HS-27A (cell line): ENCODE data around the gene COL18A1.

ENCODE experiments used
- DNase-seq: peaks from one replicate; pipeline ENCODE4 v3.0.0-alpha.2; 2012; ENCODE audit warnings: low read depth, missing footprints

Gene COL18A1

GRCh38 chr21:45536301-45537081 is 131.5 kb downstream of the COL18A1 start:
- no peak for DNase-seq

GRCh38 chr21:45537111-45537745 is 132.3 kb downstream of the COL18A1 start:
- DNase-seq, result no peak

- DNase-seq, result no peak
Observed at GRCh38 chr21:45537746-45538291, 132.9 kb downstream of the COL18A1 start.

GRCh38 chr21:45538381-45539045 is 133.5 kb downstream of the COL18A1 start:
- DNase-seq, result no peak

DNA sequence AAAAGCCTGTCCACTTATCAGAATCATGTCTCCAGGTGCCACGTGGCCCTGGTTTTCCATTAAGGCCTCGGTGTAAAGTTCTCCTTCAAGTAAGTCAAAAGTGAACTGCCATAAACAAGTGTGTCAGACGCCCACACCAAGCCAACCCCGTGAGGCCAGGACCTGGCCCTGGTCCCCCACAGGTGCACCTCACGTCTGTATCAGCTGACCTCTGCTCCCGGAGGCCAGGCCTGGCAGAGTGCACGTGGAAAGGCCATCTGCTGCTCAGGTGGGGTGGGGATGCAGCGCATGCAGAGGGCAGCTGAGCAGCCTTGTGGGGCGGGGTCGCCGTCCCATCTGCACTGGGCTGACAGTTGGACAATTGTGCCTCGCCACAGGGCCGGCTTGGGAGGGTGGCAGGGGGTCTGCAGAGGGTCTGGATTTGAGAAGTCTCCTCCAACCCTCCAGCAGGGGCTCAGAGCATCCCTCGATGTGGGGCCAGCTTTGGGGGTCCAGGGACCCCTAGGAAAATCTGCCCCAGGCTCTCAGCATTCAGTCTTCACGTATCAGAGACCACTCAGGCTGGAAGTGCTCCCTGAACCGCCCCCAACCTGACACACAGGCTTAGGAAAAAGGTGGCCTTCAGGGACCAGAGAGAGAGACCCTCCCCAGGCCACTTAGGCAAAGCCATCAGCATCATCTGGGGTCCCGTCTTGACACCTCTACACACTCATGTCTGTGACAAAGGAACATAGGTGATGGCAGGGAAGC is 134.3 kb downstream of the COL18A1 start:
- no peak for DNase-seq

DNA sequence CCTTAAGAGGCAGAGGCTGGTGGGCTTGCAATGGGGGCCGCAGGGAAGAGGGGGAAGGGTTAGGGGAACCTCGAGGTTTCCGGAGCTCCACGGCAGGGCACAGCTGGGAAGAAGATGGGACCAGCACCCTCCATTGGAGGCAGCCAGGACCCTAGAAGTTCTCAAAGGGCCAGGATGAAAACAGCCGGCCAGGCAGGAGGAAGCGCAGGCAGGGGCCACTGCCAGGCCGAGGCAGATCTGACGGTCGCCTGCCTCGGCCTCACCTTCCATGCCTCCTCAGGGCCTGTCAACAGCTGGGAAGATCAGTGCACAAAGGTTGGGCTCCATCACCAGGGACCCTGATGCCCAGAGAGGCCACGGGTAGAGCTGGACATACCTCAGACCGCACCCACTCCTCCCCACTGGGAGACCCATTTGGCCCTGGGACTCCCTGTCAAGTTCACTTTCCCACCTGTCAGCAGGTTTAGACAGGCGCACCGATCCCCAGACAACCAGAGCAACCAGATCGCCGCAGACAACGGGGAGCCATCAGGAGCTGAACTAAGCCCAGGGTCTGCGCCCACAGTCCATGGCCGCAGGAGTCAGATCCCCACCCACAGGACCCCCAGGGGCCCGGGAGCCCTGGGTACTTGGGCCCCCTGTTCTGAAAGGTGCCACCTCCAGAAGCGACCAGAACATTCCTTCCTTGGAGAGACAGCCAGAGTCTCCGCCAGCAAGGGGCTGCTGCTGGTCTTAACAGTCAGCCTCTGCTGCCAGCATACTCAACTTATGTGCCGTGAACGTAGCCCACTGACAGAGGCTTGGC is 135.0 kb downstream of the COL18A1 start:
- no peak for DNase-seq

- DNase-seq, result no peak
Observed at GRCh38 chr21:45540601-45540970, 135.6 kb downstream of the COL18A1 start.

DNA sequence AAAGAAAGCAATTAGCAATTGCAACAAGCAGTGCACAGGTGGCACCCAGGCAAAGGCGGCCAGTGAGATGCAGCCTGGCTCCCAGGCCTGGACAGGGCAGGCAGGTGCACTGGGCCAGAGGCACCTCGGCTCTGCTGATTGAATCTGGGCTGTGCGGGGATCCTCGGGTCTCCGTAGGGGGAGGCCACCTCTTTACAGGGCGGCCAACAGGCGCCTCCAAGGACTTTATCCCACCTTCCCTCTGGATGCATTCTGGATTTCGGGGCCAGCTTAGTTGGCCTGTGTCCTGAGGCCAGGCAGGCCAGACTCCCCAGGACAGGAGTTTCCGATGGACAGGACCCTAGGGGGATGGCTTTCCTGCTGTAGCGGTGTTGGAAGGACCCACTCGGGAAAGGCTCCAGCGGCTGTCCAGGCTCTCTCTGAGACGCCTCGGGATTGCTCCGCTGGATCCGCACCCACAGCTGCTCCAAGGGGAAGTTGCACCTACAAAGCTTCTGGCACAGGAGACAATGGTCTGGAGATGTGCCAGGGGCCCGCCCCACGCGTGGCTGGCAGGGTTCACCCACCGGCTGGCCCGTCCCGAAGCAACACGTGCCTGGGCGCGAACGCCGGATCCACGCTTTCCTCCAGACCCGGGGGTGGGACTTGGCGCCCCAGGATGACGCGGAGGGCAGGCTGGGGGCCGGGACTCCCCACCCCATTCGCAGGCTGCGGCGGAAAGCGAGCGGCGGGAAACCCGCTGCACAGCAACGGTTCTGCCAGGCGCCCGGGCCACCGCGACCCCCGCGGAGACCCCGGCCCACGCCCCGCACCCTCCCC is 136.5 kb downstream of the COL18A1 start:
- DNase-seq, result no peak

DNA sequence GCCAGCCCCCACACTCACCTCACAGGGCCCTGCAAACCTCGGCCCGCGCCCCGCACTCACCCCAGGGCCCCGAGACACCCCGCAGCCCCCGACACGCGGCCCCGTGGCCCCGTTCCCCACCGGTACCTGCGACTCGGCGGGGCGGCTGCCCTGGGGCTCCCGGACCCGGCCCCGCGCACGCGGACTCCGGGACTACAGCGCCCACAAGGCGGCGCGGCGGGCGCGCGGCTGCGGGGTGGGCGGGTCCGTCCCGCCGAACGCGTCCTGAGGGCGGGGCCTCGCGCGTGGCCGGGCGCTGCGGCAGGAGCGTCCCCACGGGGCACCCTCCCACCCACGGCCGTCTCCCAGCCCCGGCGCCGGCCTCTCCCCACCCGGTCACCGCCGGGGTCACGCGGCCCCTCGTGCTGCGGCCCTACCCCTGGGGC is 137.3 kb downstream of the COL18A1 start, which contains the start of gene SLC19A1:
TSS of gene SLC19A1 (minus strand) at position 199 of the 425 bp plus-strand sequence. CDS start 4,481 bp downstream, outside the sequence.
- DNase-seq, result no peak

- DNase-seq, result no peak
Observed at GRCh38 chr21:45542667-45543370, 137.9 kb downstream of the COL18A1 start.

DNA sequence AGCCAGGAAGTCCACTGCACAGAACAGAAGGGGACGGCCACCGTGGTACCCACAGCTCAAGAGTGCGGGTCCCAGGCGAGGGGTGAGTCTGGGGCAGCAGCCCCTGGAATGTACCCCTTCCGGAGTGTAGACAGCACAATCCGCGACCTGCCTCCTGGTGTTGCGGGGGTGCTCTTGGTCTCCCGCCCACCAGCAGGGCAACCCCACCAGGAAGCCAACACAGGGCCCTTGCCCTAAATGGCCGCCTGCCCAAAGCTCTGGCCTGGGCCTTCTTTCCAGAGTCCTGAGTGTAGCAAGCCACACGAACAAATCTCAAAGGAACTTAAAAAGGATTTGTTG is 138.4 kb downstream of the COL18A1 start:
- DNase-seq, result no peak

DNA sequence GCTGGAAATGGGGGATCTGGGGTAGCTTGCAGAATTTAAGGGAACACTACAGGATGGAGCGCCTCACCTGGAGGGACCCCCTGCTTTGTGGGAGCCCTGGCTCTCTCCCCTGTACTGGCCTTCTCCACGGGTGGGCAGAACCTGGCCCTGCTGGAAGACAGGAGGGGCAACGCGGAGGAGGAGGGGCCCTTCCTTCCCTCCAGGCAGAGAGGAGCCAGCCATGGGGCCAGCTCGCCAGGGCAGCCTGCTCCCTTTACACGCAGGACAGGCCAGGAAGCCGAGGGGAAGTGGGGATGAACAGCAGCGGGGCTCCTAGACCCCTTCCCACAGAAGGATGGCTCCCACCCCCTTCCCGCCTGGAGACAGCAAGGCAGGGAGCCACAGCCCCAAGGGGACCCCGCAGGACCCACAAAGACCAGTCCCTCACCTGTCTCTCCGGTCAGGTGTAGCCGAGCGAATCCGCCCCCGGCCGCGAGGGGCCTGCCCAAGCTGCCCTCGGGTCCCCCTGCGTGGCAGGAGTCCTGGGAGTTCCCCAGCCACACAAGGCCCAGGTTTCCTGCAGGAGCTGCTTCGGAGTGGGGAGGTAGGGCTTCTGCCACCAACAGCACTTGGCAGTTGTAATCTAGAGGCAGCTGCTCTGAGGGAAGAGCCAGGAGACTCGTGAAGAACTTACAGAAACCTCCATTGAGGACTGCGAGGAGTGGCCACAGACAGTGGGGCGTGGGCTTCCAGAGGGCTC is 138.9 kb downstream of the COL18A1 start:
- DNase-seq, result no peak

DNA sequence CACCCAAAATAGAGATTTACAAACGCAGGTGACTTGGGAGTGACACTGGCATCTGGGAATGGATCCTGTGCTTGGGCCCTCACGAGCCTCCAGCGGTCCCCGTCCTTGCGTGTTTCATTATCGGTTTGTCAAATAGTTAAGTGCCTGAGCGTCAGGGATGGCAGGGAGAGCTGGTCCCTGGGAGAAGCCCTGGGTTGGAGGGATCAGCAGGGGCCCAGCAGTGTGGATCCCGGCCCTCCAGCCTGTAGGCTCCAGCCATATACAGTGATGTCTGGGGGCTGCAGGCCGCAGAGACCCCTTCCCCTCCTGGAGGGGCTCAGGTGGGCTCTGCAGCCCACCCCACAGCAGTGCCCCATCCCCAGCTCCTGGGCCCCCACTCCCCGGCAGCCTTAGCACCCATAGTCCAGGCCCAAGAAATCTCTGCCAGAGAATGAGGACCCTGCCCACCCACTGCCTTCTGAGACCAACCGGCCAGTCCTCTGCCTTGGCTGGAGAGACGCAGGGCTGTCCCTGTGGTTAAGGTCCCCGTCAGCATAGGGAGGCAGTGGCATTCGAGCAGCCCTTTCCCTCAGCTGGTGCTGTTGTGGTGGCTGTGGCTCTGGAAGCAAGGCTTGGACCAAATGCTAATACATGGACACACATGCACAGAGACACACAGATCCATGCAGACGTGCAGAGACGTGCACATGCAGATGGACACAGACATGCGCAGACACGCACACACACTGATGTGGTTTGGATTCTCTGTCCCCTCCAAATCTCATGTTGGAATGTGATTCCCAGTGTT is 139.7 kb downstream of the COL18A1 start:
- DNase-seq, result no peak

DNA sequence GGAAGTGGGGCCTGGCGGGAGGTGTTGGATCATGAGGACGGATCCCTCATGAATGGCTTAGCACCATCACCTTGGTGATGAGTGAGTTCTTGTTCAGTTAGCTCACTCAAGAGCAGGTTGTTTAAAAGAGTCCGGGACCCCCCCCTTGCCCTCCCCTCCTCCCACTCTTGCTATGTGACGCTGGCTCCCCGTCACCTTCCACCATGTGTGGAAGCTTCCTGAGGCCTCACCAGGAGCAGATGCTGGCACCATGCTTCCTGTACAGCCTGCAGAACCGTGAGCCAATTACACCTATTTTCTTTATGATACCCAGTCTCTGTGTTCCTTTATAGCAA is 140.2 kb downstream of the COL18A1 start:
- DNase-seq, result no peak

GRCh38 chr21:45545691-45546531 is 140.9 kb downstream of the COL18A1 start:
- no peak for DNase-seq

DNA sequence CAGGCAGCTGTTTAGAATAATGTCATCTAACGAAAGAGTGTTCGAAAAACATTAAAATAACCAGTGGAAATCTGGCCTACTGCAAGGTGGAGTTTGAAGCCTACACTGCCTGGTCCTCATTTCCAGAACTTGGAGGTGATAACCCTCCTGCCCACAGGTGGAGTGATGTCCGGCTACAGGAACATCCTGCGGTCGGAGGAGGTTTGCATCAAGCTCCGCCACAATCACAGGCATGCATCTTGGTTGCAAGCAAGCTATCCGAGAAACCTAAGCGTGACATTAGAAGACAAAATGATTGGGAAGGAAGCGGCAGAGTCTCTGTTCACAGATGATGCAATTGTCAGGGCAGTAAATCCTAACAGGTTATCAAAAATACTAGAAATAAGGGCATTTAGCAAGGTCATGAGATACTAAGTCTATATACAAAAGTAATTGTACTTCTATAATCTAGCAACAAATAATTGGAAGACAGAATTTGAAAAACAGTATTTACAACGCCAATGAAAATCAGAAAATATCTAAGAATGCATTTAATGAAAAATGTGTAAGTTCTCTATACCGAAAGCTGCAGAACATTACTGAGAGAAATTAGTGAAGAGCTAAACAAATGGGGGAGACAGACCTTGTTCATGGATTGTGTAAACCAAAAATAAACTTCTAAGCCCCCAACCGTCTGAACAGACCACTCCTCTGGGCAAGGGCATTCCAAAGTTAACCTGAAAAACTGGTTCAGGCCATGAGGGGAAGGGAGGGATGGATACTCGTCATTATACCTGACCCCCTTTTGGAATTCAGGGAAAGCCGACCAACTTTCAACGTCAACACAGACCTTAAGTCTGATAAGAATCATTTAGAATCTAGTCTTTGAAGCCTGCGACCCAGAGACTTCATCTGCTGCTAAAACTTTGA is 141.9 kb downstream of the COL18A1 start:
- no peak for DNase-seq
